Prostate gland (tissue), 2 donors: ENCODE data around the gene GZF1. TPM values are rescaled to one million over a fixed set of nuclear protein-coding genes. Genes with fewer than 3 reads are reported as not detected.

Experiments used
- DNase-seq: peaks from one replicate; pipeline ENCODE4 v3.0.0-alpha.2; 2019; ENCODE audit warnings: low spot score
- H3K27ac ChIP-seq, 2 donors: fragments of 200-600 bp; sonication (generic); 2 replicates each; pipeline ENCODE4 v1.5.1; 2017 to 2019
- H3K27me3 ChIP-seq: fragments of 200-600 bp; sonication (generic); replicated peaks from 2 replicates; pipeline ENCODE4 v1.5.1; 2019; ENCODE audit not compliant: insufficient read depth
- H3K36me3 ChIP-seq, 2 donors: fragments of 200-600 bp; sonication (generic); 1 replicate in 1 of 2; 2 replicates in 1 of 2; pipeline versions ENCODE4 v1.5.1 to v1.8.1; 2017 to 2019
- H3K4me1 ChIP-seq: fragments of 200-600 bp; sonication (generic); replicated peaks from 2 replicates; pipeline ENCODE4 v1.5.1; 2019
- H3K4me3 ChIP-seq, 2 donors: fragments of 200-600 bp; sonication (generic); 2 replicates each; pipeline ENCODE4 v1.5.1; 2017 to 2019
- H3K9me3 ChIP-seq: fragments of 200-600 bp; sonication (generic); 2 replicates; pipeline ENCODE4 v1.5.1; 2017
- CTCF ChIP-seq, 4 experiments: fragments of 200-600 bp in 2 of 4; fragments of 450-650 bp in 2 of 4; sonication (generic) in 2 of 4; IDR thresholded peaks; 1 replicate in 3 of 4; 2 replicates in 1 of 4; pipeline ENCODE4 v1.5.1; 2016 to 2019; ENCODE audit warnings: antibody characterized with exemption in 4 of 4, mild to moderate bottlenecking in 2 of 4, moderate library complexity in 2 of 4
- POLR2A ChIP-seq: fragments of 450-650 bp; IDR thresholded peaks from one replicate; pipeline ENCODE4 v1.6.1; 2016; ENCODE audit warnings: antibody characterized with exemption, mild to moderate bottlenecking
- POLR2AphosphoS5 ChIP-seq: sonication (generic); formaldehyde crosslinking; IDR thresholded peaks from one replicate; pipeline ENCODE4 v1.6.1; 2017; ENCODE audit warnings: antibody characterized with exemption
- WGBS: methylation state at CpG from one replicate; pipeline ENCODE4 v1.1.5; 2018; 5-methylcytosine and 5-hydroxymethylcytosine counted together
- intact Hi-C: fragments of 100-400 bp; cut with DNase I; formaldehyde crosslinking; loops from one replicate; pipeline ENCODE4 v1.14.2; 2022
- small RNA-seq, 2 donors: library from RNA; depleted of rRNA; stranded (forward); fragments of <200 nt; gene quantifications; one replicate each; pipeline ENCODE3, GENCODE V24; 2016
- total RNA-seq, 2 donors: library from RNA; depleted of rRNA; stranded (reverse); fragments of >200 nt; gene quantifications; one replicate each; pipeline ENCODE4 v1.1.0, GENCODE V29; 2016

GZF1 gene
- total RNA-seq, 2 donors from 2014 or later: 9.4 to 45.3 TPM

GRCh38 chr20:23419995-23420901, 58.3 kb downstream of the GZF1 start:
- Histone ChIP-seq H3K4me1 (peaks cover 4% of the 10 kb centered on the region), H3K27ac (peak overlapping the region; percentile 85 to 86), H3K36me3 (no peaks in the 10 kb centered on the region), H3K9me3 (no peaks in the 10 kb centered on the region), H3K27me3 (no peaks in the 10 kb centered on the region), H3K4me3 (peak overlapping the region; percentile 83 to 86)
- WGBS: under 1% methylated on average over 54 of the region's 58 CpGs
- peak; percentile 28 for DNase-seq
- no peak for TF ChIP-seq POLR2A
- no peak for TF ChIP-seq CTCF (IDR thresholded peaks at IDR 0.05)
- no peak for TF ChIP-seq POLR2AphosphoS5
- intact Hi-C loops: loop anchor here (1.0 to 10.0 kb wide), 3 partner anchors 58 to 215 kb away; partner anchors contain the start of genes CST3, GZF1 and NXT1

GRCh38 chr20:23420943-23421931, 59.3 kb downstream of the GZF1 start, which contains the start of gene NAPB:
Gene NAPB, minus strand, starts transcription at chr20:23421488. Its CDS starts 86 bp downstream, at chr20:23421402.
- TF ChIP-seq POLR2A: peak; percentile 95
- TF ChIP-seq CTCF (IDR thresholded peaks at IDR 0.05): peak; percentile 35 to 92 (median 62)
- peak; percentile 97 for TF ChIP-seq POLR2AphosphoS5

More at GRCh38 chr20:23420943-23421931, 59.3 kb downstream of the GZF1 start, which contains the start of gene NAPB:
- peak; percentile 93 for DNase-seq
- peak within 1 kb of the TSS; percentile 85 to 86 for H3K27ac ChIP-seq
- under 1% methylated on average over 61 of the region's 64 CpGs for WGBS
- no peaks in the 10 kb centered on the region for H3K9me3 ChIP-seq
- peak within 1 kb of the TSS; percentile 83 to 86 for H3K4me3 ChIP-seq
- intact Hi-C loops: loop anchor here (5.0 to 10.0 kb wide), 2 partner anchors 59 to 214 kb away; partner anchors contain the start of genes CST3 and GZF1
- peaks cover 4% of the 10 kb centered on the region for H3K4me1 ChIP-seq
- H3K36me3 ChIP-seq: no peaks in the 10 kb centered on the region
- H3K27me3 ChIP-seq: no peaks in the 10 kb centered on the region

Small RNAs within 50 kb of the gene (small RNA-seq; reads per million reads assigned to genes)
- gene RNA5SP479: 0 reads per million in 2 donors

Other genes with a start within 250 kb of the GZF1 start
- gene NXT1, start 11.4 kb upstream of the GZF1 start, total RNA-seq: 10 to 100 TPM; 39.2 to 59.8 TPM
- gene NAPB, start 59.3 kb downstream of the GZF1 start, total RNA-seq: 10 to 100 TPM in 1 of 2 donors, 1 to 10 TPM in 1; 8.1 to 24.3 TPM
- gene CSTL1, start 77.5 kb downstream of the GZF1 start, total RNA-seq: not detected
- not detected for gene CST11, start 90.7 kb downstream of the GZF1 start, total RNA-seq
- gene CST8, start 128.9 kb downstream of the GZF1 start, total RNA-seq: under 1 TPM in 1 of 2 donors, not detected in 1; 0.74 TPM
- 10 to 100 TPM in 1 of 2 donors, not detected in 1; 44.0 TPM for gene CST9L, start 206.3 kb downstream of the GZF1 start, total RNA-seq
- gene CST9, start 243.7 kb downstream of the GZF1 start, total RNA-seq: not detected